ENCODE results near the gene POC1A. TPM values are rescaled to one million over a fixed set of nuclear protein-coding genes. Genes with fewer than 3 reads are reported as not detected.

Gene POC1A
- total and polyA plus RNA-seq, 12 donors: 0.44 to 3.5 (median 1.1) TPM

- ATAC-seq: no peak
- H3K9me3 ChIP-seq: no peaks in the 10 kb centered on the region
- no peaks in the 10 kb centered on the region for H3K27me3 ChIP-seq
- intact Hi-C loops (cut with DNase I): no loop called here
- no peak for DNase-seq
- WGBS, 2 donors: 96 to 97% methylated on average over 19 of the region's 19 CpGs
- H3K27ac ChIP-seq: no peak overlapping the region
- H3K4me3 ChIP-seq: no peak overlapping the region
- H3K36me3 ChIP-seq: peaks cover 0 to 7% (median 0%) of the 10 kb centered on the region in 9 donors
- no peak for TF ChIP-seq CTCF (IDR thresholded peaks at IDR 0.05)
- peaks cover 0 to 16% (median 6%) of the 10 kb centered on the region in 9 donors for H3K4me1 ChIP-seq
Measured at GRCh38 chr3:52078781-52079560, 75.3 kb downstream of the POC1A start.

GRCh38 chr3:52077925-52078324 lies 76.3 kb downstream of the POC1A start:
- peaks cover 0 to 7% (median 0%) of the 10 kb centered on the region in 9 donors for H3K36me3 ChIP-seq
- intact Hi-C loops (cut with DNase I): no loop called here
- no peaks in the 10 kb centered on the region for H3K9me3 ChIP-seq
- peak overlapping the region in 5 of 10 donors; percentile 12 to 60 (median 35) for H3K27ac ChIP-seq
- DNase-seq: no peak
- no peak overlapping the region for H3K4me3 ChIP-seq
- no peak for TF ChIP-seq CTCF (IDR thresholded peaks at IDR 0.05)
- no peak for ATAC-seq
- WGBS, 2 donors: 67 to 75% methylated on average over 3 of the region's 3 CpGs
- no peaks in the 10 kb centered on the region for H3K27me3 ChIP-seq
- peaks cover 0 to 25% (median 7%) of the 10 kb centered on the region in 9 donors for H3K4me1 ChIP-seq

- intact Hi-C loops (cut with DNase I): no loop called here
- H3K36me3 ChIP-seq: peaks cover 0 to 7% (median 0%) of the 10 kb centered on the region in 9 donors
- DNase-seq: no peak
- H3K4me1 ChIP-seq: peaks cover 0 to 26% (median 7%) of the 10 kb centered on the region in 9 donors
- no peak overlapping the region for H3K4me3 ChIP-seq
- WGBS, 2 donors: 59 to 66% methylated on average over 14 of the region's 14 CpGs
- TF ChIP-seq CTCF (IDR thresholded peaks at IDR 0.05): peak in 5 of 9 donors; percentile 16 to 46 (median 29)
- H3K27ac ChIP-seq: peak overlapping the region in 4 of 10 donors; percentile 3 to 60 (median 35)
- no peaks in the 10 kb centered on the region for H3K9me3 ChIP-seq
- H3K27me3 ChIP-seq: no peaks in the 10 kb centered on the region
- ATAC-seq: peak in 7 of 8 donors; percentile 33 to 63 (median 48)
Measured at GRCh38 chr3:52076896-52077780, 77.1 kb downstream of the POC1A start.

- Histone ChIP-seq H3K27me3 (no peaks in the 10 kb centered on the region), H3K4me1 (peaks cover 12 to 53% (median 25%) of the 10 kb centered on the region in 9 donors), H3K27ac (no peak overlapping the region), H3K4me3 (no peak overlapping the region), H3K36me3 (peaks cover 0 to 7% (median 0%) of the 10 kb centered on the region in 9 donors), H3K9me3 (no peaks in the 10 kb centered on the region)
- intact Hi-C loops (cut with DNase I): no loop called here
- TF ChIP-seq CTCF (IDR thresholded peaks at IDR 0.05): no peak
- DNase-seq: no peak
- peak in 7 of 8 donors; percentile 20 to 75 (median 36) for ATAC-seq
- 57 to 68% methylated on average over 7 of the region's 7 CpGs for WGBS, 2 donors
Measured at GRCh38 chr3:52073490-52073889, 80.7 kb downstream of the POC1A start.
